Measurements from ENCODE around the gene IDH3A.

Gene IDH3A

DNA sequence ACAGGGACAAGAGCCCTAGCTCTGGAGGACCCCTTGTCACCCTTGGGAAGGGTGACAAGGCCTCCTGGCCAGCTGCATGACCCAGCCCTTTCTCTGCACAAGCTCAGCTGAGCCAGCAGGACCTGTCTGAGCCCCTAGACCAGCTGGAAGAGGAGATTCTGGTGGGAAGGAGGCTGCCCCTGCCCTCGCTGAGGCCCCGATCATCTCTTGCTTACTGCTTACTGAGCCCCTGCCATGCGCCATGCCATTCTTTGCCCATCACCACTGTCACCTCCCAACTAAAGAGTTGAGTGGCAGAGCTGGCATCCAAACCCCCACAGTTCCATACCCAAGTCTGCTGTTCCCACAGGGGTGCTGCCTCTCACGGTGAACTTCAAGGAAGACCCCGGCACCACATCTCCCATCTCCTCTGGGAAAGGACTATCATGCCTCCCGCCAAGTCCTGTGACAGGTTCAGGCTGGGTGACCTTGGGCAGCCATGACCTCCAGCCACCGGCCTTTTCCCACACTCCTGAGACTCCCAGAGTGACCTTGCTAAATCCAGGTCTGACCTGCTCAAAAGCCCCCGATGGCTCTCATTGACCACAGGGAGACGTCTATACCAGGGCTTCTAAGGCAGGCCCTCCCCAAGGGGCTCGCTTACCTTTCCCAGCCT, 51.2 kb downstream of the IDH3A start:
- TF ChIP-seq, protein P1, sequence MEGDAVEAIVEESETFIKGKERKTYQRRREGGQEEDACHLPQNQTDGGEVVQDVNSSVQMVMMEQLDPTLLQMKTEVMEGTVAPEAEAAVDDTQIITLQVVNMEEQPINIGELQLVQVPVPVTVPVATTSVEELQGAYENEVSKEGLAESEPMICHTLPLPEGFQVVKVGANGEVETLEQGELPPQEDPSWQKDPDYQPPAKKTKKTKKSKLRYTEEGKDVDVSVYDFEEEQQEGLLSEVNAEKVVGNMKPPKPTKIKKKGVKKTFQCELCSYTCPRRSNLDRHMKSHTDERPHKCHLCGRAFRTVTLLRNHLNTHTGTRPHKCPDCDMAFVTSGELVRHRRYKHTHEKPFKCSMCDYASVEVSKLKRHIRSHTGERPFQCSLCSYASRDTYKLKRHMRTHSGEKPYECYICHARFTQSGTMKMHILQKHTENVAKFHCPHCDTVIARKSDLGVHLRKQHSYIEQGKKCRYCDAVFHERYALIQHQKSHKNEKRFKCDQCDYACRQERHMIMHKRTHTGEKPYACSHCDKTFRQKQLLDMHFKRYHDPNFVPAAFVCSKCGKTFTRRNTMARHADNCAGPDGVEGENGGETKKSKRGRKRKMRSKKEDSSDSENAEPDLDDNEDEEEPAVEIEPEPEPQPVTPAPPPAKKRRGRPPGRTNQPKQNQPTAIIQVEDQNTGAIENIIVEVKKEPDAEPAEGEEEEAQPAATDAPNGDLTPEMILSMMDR (IDR thresholded peaks at IDR 0.05; ENCODE audit: extremely low read depth, insufficient read depth, missing control alignments): no peak

DNA sequence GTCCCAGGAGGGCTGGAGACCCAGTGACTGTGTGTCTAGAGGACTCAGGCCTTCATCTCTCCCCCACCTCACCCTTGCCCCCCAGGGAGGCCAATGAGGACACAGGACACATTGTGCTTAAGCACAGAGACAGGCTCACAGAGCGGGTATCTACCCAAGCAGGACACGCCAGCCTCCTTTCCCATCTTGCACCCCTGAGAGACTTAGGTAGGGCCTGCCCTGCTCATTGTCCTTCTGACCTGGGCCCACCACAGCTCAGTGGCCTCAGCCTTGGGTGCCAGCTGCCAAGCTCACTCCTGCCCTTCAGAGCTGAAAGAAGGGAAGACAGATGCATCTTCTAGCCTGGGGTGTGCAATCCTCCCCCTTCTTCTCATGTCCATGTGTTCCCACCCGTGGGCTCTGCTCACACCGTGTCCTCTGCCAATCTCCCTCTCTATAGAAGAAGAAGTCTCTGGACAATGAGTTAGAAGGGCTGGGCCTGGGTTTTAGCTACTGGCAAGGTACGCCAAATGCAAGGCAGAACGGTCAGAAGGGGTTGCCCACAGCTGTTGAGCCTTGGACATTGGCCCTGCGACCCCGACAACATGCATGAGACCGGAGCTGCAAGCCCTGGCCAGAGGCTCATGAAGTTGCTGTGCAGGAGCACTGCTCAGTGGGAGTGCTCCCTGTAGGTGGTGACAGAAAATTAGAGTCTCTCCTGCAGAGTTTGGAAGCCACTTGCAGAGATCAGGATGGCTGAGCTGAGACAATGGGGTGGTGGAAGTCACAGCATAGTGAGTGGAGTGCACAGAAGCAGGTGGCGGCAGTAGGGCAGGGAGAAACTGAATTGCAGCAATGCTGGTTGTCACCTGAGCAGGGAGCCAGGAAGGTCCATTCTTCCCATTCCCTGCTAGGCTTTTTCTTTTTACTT, 52.4 kb downstream of the IDH3A start:
- TF ChIP-seq, protein P1 (IDR thresholded peaks at IDR 0.05; ENCODE audit: extremely low read depth, insufficient read depth, missing control alignments): no peak
- in situ Hi-C loops (cut with MboI; ENCODE audit: low pct_unique_long_range_greater_than_20kb, low sequenced_read_pairs, unreplicated experiment): no loop called here
- DNase-seq (ENCODE audit: low spot score): no peak

More for the DNA sequence above, 51.2 kb downstream of the IDH3A start:
- DNase-seq (ENCODE audit: low spot score): no peak
- in situ Hi-C loops (cut with MboI; ENCODE audit: low pct_unique_long_range_greater_than_20kb, low sequenced_read_pairs, unreplicated experiment): no loop called here

DNA sequence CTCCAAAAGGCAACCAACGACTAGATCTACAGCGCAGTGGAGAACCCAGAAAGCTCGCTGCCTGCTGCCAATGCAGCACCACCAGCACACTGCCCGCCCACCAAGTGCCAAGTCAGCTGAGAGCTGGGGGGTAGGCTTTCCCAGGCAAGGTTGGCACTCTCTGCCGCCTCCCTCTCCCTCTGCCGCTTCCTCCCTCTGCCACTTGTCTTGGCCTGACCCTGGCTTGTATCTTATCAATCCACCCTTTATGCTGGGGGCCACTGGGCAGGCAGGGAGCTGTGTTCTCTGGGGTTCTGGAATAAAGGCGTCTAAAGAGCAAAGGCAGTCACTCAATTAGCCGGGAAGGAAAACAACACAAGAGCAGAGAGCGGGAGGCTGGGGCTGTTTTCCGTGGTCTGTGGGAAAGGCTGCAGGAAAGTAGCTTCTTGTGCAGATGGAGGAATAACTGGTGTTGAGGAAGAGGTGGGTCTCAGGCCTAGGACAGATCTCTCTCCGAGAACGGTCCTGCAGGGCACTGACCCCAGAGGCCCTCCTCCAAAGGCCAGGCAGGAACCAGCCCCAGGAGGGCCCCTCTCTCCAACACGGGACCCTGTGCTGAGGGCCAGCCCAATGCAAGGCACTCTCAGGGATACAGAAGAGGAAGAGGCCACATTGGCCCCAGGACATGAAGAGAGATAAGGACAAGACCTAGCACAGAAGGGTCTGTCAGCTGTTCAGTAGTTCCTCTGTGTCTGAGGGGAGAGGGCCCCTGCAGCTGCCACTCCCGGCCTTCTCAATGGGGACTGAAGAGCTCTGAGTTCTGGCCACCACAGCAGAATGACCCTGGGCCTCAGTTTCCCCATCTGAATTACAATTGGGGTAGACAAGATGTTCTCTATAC, 54.4 kb downstream of the IDH3A start:
- DNase-seq (ENCODE audit: low spot score): no peak
- in situ Hi-C loops (cut with MboI; ENCODE audit: low pct_unique_long_range_greater_than_20kb, low sequenced_read_pairs, unreplicated experiment): no loop called here
- TF ChIP-seq, protein P1 (IDR thresholded peaks at IDR 0.05; ENCODE audit: extremely low read depth, insufficient read depth, missing control alignments): no peak

DNA sequence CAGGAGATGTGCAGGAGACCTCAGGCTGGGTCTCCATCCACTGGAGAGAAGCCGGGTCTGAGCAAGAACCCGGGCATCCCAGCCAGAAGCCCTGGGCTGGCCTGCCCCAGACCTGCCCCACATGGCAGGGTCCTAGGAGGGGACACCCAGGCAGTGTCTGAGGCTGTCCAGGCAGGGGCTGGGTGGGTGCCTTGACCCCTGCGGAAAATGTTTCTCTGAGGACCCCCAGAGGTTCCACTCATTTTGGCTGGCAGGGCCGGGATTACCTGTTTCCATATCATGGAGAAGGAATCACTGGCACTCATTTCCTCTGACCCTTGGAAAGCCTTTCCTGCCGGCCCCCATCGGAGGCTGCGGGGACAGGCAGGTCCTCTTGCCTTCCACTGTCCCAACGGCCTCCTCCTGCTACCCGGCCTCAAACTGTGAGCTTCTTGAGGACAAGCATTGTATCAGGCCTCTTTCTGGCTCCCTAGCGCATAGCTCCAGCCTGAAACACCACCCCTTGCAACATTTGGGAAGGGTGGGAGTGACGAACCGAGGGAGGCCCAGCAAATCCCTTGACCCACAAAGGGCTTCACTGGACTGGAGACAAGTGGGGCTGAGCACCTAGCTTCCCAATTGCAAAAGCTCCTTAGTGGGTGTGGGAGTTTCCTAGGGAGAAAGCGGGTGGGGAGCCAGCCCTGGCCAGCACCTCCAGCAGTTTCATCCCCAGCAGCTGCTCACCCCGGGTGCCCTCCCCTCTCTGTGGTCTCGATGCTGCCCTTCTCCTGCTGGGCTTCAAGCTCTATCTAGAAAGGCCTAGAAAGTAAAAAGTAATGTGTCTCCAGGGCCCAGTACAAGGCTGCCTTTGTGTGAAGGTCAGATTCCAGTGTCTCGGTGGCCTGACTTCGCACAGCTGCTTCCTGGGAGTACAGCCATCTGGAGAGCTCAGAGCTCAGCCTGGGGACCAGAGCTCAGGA, 55.5 kb downstream of the IDH3A start:
- no peak for DNase-seq (ENCODE audit: low spot score)
- TF ChIP-seq, protein P1 (IDR thresholded peaks at IDR 0.05; ENCODE audit: extremely low read depth, insufficient read depth, missing control alignments): no peak
- in situ Hi-C loops (cut with MboI; ENCODE audit: low pct_unique_long_range_greater_than_20kb, low sequenced_read_pairs, unreplicated experiment): no loop called here

- DNase-seq (ENCODE audit: low spot score): no peak
- in situ Hi-C loops (cut with MboI; ENCODE audit: low pct_unique_long_range_greater_than_20kb, low sequenced_read_pairs, unreplicated experiment): no loop called here
- TF ChIP-seq, protein P1 (IDR thresholded peaks at IDR 0.05; ENCODE audit: extremely low read depth, insufficient read depth, missing control alignments): no peak
These were observed 56.2 kb downstream of the IDH3A start for GRCh38 chr15:78205337-78205736.
